NB4 (cell line): ENCODE results near the gene CNOT6L.

Source experiments
- DNase-seq: peaks from one replicate; pipeline ENCODE4 v3.0.0; 2010; ENCODE audit warnings: low read depth
- H3K4me3 ChIP-seq: one replicate; pipeline ENCODE4 v1.5.1; 2011; ENCODE audit warnings: mild to moderate bottlenecking, low read depth, low read length, moderate library complexity
- MYC ChIP-seq: IDR thresholded peaks from 2 replicates; pipeline ENCODE4 v1.6.1; 2011; ENCODE audit warnings: low read depth, low read length
- POLR2A ChIP-seq: IDR thresholded peaks from 2 replicates; pipeline ENCODE4 v1.6.1; 2011; ENCODE audit warnings: mild to moderate bottlenecking; ENCODE audit not compliant: insufficient read length; ENCODE audit errors: extremely low read depth
- TF ChIP-seq, protein P1 (sequence below): IDR thresholded peaks from 2 replicates; pipeline ENCODE4 v1.6.1; 2011; ENCODE audit warnings: low read depth, low read length
- TF ChIP-seq, protein P2 (sequence below): IDR thresholded peaks from one replicate; pipeline ENCODE4 v1.5.1; 2012; ENCODE audit warnings: low read depth, low read length

Gene CNOT6L

GRCh38 chr4:77745792-77746191, 73.4 kb downstream of the CNOT6L start:
- no peak for DNase-seq
- TF ChIP-seq POLR2A (no peak), MYC (no peak)
- TF ChIP-seq, protein P1, sequence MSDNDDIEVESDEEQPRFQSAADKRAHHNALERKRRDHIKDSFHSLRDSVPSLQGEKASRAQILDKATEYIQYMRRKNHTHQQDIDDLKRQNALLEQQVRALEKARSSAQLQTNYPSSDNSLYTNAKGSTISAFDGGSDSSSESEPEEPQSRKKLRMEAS = no peak
- TF ChIP-seq, protein P2, sequence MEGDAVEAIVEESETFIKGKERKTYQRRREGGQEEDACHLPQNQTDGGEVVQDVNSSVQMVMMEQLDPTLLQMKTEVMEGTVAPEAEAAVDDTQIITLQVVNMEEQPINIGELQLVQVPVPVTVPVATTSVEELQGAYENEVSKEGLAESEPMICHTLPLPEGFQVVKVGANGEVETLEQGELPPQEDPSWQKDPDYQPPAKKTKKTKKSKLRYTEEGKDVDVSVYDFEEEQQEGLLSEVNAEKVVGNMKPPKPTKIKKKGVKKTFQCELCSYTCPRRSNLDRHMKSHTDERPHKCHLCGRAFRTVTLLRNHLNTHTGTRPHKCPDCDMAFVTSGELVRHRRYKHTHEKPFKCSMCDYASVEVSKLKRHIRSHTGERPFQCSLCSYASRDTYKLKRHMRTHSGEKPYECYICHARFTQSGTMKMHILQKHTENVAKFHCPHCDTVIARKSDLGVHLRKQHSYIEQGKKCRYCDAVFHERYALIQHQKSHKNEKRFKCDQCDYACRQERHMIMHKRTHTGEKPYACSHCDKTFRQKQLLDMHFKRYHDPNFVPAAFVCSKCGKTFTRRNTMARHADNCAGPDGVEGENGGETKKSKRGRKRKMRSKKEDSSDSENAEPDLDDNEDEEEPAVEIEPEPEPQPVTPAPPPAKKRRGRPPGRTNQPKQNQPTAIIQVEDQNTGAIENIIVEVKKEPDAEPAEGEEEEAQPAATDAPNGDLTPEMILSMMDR = no peak
- no peak overlapping the region for H3K4me3 ChIP-seq

DNA sequence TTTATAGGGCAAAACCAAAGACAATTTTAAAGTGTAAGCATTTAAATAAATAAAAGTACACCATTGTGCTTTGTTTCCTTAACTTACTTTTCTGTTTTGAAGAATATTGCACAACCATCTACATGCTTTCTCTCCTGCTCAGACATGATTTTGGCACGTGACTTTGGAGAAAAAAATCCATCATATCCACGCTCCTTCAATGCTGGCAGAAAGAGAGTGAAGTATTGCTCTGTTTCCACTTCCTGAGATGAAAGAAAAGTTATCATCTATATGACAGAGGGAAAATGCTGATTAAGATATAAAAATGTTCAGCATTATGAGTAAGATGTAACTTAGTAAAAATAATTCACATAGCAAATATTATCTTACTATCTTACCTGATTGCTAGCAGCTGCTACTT, 77.1 kb downstream of the CNOT6L start:
- no peak overlapping the region for H3K4me3 ChIP-seq
- TF ChIP-seq, protein P1 = no peak
- TF ChIP-seq, protein P2 = no peak
- TF ChIP-seq MYC (no peak), POLR2A (no peak)
- no peak for DNase-seq

DNA sequence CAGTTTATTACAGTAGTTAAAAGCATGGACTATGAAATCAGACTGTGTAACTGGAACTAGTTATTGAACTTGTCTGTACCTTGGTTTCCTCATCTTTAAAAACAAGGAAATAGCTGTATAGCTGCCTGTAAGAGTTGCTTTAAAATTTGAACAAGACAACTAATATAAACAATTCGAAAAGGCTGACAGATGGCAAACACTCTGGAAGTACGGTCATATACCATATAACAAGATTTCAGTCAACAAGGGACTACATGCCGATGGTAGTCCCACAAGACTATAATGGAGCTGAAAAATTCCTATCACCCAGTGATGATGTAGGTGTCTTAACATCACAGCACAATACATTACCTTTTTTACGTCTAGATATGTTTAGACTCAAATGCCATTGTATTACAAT, 78.7 kb downstream of the CNOT6L start:
- TF ChIP-seq, protein P2 = no peak
- TF ChIP-seq POLR2A = no peak
- TF ChIP-seq, protein P1 = no peak
- TF ChIP-seq MYC = no peak
- DNase-seq = no peak

DNA sequence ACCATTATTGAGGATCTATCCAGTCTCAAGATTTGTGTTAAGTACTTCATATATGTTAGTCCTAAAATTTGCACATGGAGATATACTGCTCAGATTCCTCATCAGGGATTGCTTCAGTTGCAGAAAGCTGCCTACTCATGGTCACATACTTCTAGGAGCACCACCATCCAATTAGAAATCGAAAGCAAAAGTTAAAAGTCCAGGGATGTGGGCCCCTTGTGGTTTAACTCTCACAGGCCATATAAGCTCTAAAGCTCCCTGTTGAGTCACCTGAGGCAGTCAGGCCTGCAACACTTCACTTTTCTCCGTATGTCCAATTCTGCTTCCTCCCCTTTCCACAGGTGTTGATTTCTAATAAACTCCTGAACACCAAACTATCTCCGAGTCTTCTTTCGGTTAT, 84.2 kb downstream of the CNOT6L start:
- H3K4me3 ChIP-seq = peak overlapping the region; percentile 47
- TF ChIP-seq, protein P1 = no peak
- TF ChIP-seq POLR2A (no peak), MYC (no peak)
- TF ChIP-seq, protein P2 = no peak
- peak; percentile 90 for DNase-seq

More for the DNA sequence above, 78.7 kb downstream of the CNOT6L start:
- H3K4me3 ChIP-seq = no peak overlapping the region

- DNase-seq = no peak
- no peak overlapping the region for H3K4me3 ChIP-seq
- TF ChIP-seq MYC = no peak
- TF ChIP-seq POLR2A = no peak
- TF ChIP-seq, protein P2 = no peak
- TF ChIP-seq, protein P1 = no peak
Observed at GRCh38 chr4:77731656-77732055, 87.5 kb downstream of the CNOT6L start.
